Thymus (tissue), 11 donors: ENCODE data around the gene TCEAL6. TPM values are rescaled to one million over a fixed set of nuclear protein-coding genes. Genes with fewer than 3 reads are reported as not detected.
"Not testable (repeated sequence)": the region's sequence is repeated elsewhere in the genome, so short reads cannot be mapped to it uniquely, and the experiment has no call there.

ENCODE experiments used
- DNase-seq, 9 donors: peaks; one replicate each; pipeline ENCODE4 v3.0.0-alpha.2; 2013; ENCODE audit warnings: low spot score in 9 of 9, low read depth in 6 of 9, missing footprints in 1 of 9
- H3K27ac ChIP-seq, 2 donors: one replicate each; pipeline ENCODE4 v1.5.1; 2013; ENCODE audit warnings: control low read depth in 1 of 2, low read depth in 1 of 2, low read length in 1 of 2, mild to moderate bottlenecking in 1 of 2, moderate library complexity in 1 of 2
- H3K27me3 ChIP-seq, 2 donors: one replicate each; pipeline ENCODE4 v1.5.1; 2013; ENCODE audit warnings: low read length in 1 of 2; ENCODE audit not compliant: control insufficient read depth in 2 of 2, insufficient read depth in 1 of 2
- H3K36me3 ChIP-seq, 2 donors: one replicate each; pipeline ENCODE4 v1.5.1; 2013; ENCODE audit warnings: low read length in 1 of 2, mild to moderate bottlenecking in 1 of 2, moderate library complexity in 1 of 2; ENCODE audit not compliant: control insufficient read depth in 2 of 2, insufficient read depth in 2 of 2
- H3K4me1 ChIP-seq, 2 donors: one replicate each; pipeline ENCODE4 v1.5.1; 2013; ENCODE audit warnings: low read length in 2 of 2; ENCODE audit not compliant: control insufficient read depth in 2 of 2, insufficient read depth in 2 of 2
- H3K4me3 ChIP-seq, 2 donors: one replicate each; pipeline ENCODE4 v1.5.1; 2013; ENCODE audit warnings: low read length in 2 of 2, control low read depth in 1 of 2, mild to moderate bottlenecking in 1 of 2
- H3K9me3 ChIP-seq, 2 donors: one replicate each; pipeline ENCODE4 v1.5.1; 2013; ENCODE audit warnings: low read length in 1 of 2, mild to moderate bottlenecking in 1 of 2; ENCODE audit not compliant: control insufficient read depth in 2 of 2, insufficient read depth in 1 of 2
- WGBS: extraction: QIAGEN DNeasy Blood & Tissue Kit; methylation state at CpG from one replicate; pipeline ENCODE4 v1.1.7; 2013; 5-methylcytosine and 5-hydroxymethylcytosine counted together
- polyA plus RNA-seq: library from polyadenylated mRNA; stranded (reverse); fragments of 200-250 nt; gene quantifications from one replicate; pipeline ENCODE4 v1.2.3, GENCODE V29; 2013
- total RNA-seq: library from RNA; stranded (reverse); fragments of 120-200 nt; gene quantifications from one replicate; pipeline ENCODE4 v1.2.4, GENCODE V29; 2013
- donor health status: healthy.

The TCEAL6 gene
- total and polyA plus RNA-seq, 2 donors, result 0.02 TPM; not detected in 1

GRCh38 chrX:102129473-102129872 is 12.8 kb downstream of the TCEAL6 start:
- Histone ChIP-seq H3K27ac (no peak overlapping the region), H3K36me3 (no peaks in the 10 kb centered on the region), H3K4me1 (no peaks in the 10 kb centered on the region), H3K9me3 (no peaks in the 10 kb centered on the region), H3K4me3 (no peak overlapping the region), H3K27me3 (peaks cover 0 to 21% of the 10 kb centered on the region in 2 donors)
- DNase-seq, result no peak
- 85% methylated on average over 1 of the region's 1 CpG for WGBS

- Histone ChIP-seq H3K27me3 (peaks cover 0 to 21% of the 10 kb centered on the region in 2 donors), H3K4me3 (no peak overlapping the region), H3K9me3 (no peaks in the 10 kb centered on the region), H3K36me3 (no peaks in the 10 kb centered on the region), H3K27ac (no peak overlapping the region), H3K4me1 (no peaks in the 10 kb centered on the region)
- no peak for DNase-seq
- WGBS, result 62% methylated on average over 8 of the region's 8 CpGs
Measured at GRCh38 chrX:102126863-102127262, 15.4 kb downstream of the TCEAL6 start.

- H3K27ac ChIP-seq, DNase-seq, H3K36me3 ChIP-seq, H3K9me3 ChIP-seq, H3K4me1 ChIP-seq, H3K4me3 ChIP-seq: not testable (repeated sequence)
- H3K27me3 ChIP-seq, result peaks cover 0 to 21% of the 10 kb centered on the region in 2 donors
- 22% methylated on average over 21 of the region's 21 CpGs for WGBS
Measured at GRCh38 chrX:102126080-102126818, 16.0 kb downstream of the TCEAL6 start.

- not testable (repeated sequence) for H3K4me1 ChIP-seq, H3K27ac ChIP-seq, H3K9me3 ChIP-seq, DNase-seq, H3K36me3 ChIP-seq, H3K4me3 ChIP-seq
- WGBS, result 3% methylated on average over 33 of the region's 38 CpGs
- H3K27me3 ChIP-seq, result peaks cover 0 to 21% of the 10 kb centered on the region in 2 donors
Measured at GRCh38 chrX:102125436-102125835, 16.8 kb downstream of the TCEAL6 start, which contains the start of gene TCEAL2. Gene TCEAL2 (plus strand): TSS chrX:102125679. CDS start chrX:102126831, 1,152 bp downstream.

- not testable (repeated sequence) for H3K9me3 ChIP-seq, H3K4me1 ChIP-seq, H3K36me3 ChIP-seq, H3K27ac ChIP-seq, DNase-seq, H3K4me3 ChIP-seq
- H3K27me3 ChIP-seq, result peaks cover 0 to 21% of the 10 kb centered on the region in 2 donors
- 12% methylated on average over 8 of the region's 10 CpGs for WGBS
Measured at GRCh38 chrX:102125014-102125413, 17.3 kb downstream of the TCEAL6 start.

- Histone ChIP-seq H3K9me3 (no peaks in the 10 kb centered on the region), H3K27me3 (no peaks in the 10 kb centered on the region), H3K27ac (no peak overlapping the region), H3K4me1 (no peaks in the 10 kb centered on the region), H3K36me3 (no peaks in the 10 kb centered on the region), H3K4me3 (no peak overlapping the region)
- DNase-seq, result no peak
- WGBS, result 93% methylated on average over 2 of the region's 2 CpGs
Measured at GRCh38 chrX:102115748-102116147, 26.5 kb downstream of the TCEAL6 start.

GRCh38 chrX:102113367-102113766 is 28.9 kb downstream of the TCEAL6 start:
- DNase-seq, result no peak
- H3K36me3 ChIP-seq, result no peaks in the 10 kb centered on the region
- H3K27ac ChIP-seq, result no peak overlapping the region
- 86% methylated on average over 4 of the region's 4 CpGs for WGBS
- no peaks in the 10 kb centered on the region for H3K27me3 ChIP-seq
- no peaks in the 10 kb centered on the region for H3K9me3 ChIP-seq
- H3K4me3 ChIP-seq, result no peak overlapping the region
- H3K4me1 ChIP-seq, result no peaks in the 10 kb centered on the region

Other genes starting within 250 kb of the TCEAL6 start
- gene ZMAT1, start 210.5 kb downstream of the TCEAL6 start, total RNA-seq, result 5.1 TPM
- 50.0 TPM for gene ZMAT1, start 210.5 kb downstream of the TCEAL6 start, polyA plus RNA-seq
- 0.09 TPM for gene TCEAL2, start 16.8 kb downstream of the TCEAL6 start, total RNA-seq
- 1.5 TPM for gene TCEAL2, start 16.8 kb downstream of the TCEAL6 start, polyA plus RNA-seq
- not detected for gene BEX5, start 13.5 kb upstream of the TCEAL6 start, total RNA-seq
- 1.4 TPM for gene BEX5, start 13.5 kb upstream of the TCEAL6 start, polyA plus RNA-seq
- not detected for gene TCP11X1, start 72.8 kb upstream of the TCEAL6 start, total RNA-seq
- not detected for gene TCP11X1, start 72.8 kb upstream of the TCEAL6 start, polyA plus RNA-seq
- not detected for gene NXF2, start 104.7 kb upstream of the TCEAL6 start, total RNA-seq
- gene NXF2, start 104.7 kb upstream of the TCEAL6 start, polyA plus RNA-seq, result not detected